Tibial nerve (tissue), 4 donors: Measurements from ENCODE around the gene NINJ2.

Experiments
- EP300 ChIP-seq, 2 donors: sonication (generic); formaldehyde crosslinking; IDR thresholded peaks; one replicate each; pipeline ENCODE4 v1.6.1; 2017; ENCODE audit warnings: antibody characterized with exemption in 2 of 2, mild to moderate bottlenecking in 1 of 2
- POLR2A ChIP-seq, 2 donors: fragments of 450-650 bp; IDR thresholded peaks; one replicate each; pipeline ENCODE4 v1.6.1; 2017; ENCODE audit warnings: antibody characterized with exemption in 2 of 2, mild to moderate bottlenecking in 2 of 2, moderate library complexity in 2 of 2
- TF ChIP-seq, protein P1 (sequence below), 5 experiments: fragments of 200-600 bp in 3 of 5; fragments of 450-650 bp in 2 of 5; sonication (generic) in 3 of 5; IDR thresholded peaks; one replicate each; pipeline ENCODE4 v1.5.1; 2016 to 2019; ENCODE audit warnings: antibody characterized with exemption in 5 of 5, mild to moderate bottlenecking in 3 of 5, moderate library complexity in 2 of 5

- TF ChIP-seq, protein P1, sequence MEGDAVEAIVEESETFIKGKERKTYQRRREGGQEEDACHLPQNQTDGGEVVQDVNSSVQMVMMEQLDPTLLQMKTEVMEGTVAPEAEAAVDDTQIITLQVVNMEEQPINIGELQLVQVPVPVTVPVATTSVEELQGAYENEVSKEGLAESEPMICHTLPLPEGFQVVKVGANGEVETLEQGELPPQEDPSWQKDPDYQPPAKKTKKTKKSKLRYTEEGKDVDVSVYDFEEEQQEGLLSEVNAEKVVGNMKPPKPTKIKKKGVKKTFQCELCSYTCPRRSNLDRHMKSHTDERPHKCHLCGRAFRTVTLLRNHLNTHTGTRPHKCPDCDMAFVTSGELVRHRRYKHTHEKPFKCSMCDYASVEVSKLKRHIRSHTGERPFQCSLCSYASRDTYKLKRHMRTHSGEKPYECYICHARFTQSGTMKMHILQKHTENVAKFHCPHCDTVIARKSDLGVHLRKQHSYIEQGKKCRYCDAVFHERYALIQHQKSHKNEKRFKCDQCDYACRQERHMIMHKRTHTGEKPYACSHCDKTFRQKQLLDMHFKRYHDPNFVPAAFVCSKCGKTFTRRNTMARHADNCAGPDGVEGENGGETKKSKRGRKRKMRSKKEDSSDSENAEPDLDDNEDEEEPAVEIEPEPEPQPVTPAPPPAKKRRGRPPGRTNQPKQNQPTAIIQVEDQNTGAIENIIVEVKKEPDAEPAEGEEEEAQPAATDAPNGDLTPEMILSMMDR (IDR thresholded peaks at IDR 0.05) = no peak
- TF ChIP-seq POLR2A (IDR thresholded peaks at IDR 0.05) (no peak), EP300 (IDR thresholded peaks at IDR 0.05) (no peak)
Measured at GRCh38 chr12:583251-583869, 79.9 kb downstream of the NINJ2 start.
